Neural cell (in vitro differentiated cells): ENCODE results near the gene PLCB1.

ENCODE experiments used
- CTCF ChIP-seq: fragments of 450-650 bp; IDR thresholded peaks from 2 replicates; pipeline ENCODE4 v1.5.1; 2014; ENCODE audit warnings: antibody characterized with exemption, mild to moderate bottlenecking, moderate library complexity; ENCODE audit not compliant: poor library complexity, severe bottlenecking
- EP300 ChIP-seq: fragments of 450-650 bp; conservative IDR thresholded peaks from 2 replicates; pipeline ENCODE4 v1.6.1; 2014; ENCODE audit warnings: antibody characterized with exemption, mild to moderate bottlenecking, moderate library complexity; ENCODE audit not compliant: poor library complexity, severe bottlenecking
- EZH2 ChIP-seq: fragments of 200-600, 300-800 bp; shearing (Covaris generic), sonication (generic); IDR thresholded peaks from 2 replicates; pipeline ENCODE4 v1.6.1; 2014; ENCODE audit warnings: antibody characterized with exemption, low read length, borderline replicate concordance, mild to moderate bottlenecking; ENCODE audit not compliant: insufficient read depth, poor library complexity, severe bottlenecking
- POLR2AphosphoS5 ChIP-seq: IDR thresholded peaks from 2 replicates; pipeline ENCODE4 v1.6.1; 2012
- RAD21 ChIP-seq: fragments of 450-650 bp; conservative IDR thresholded peaks from 2 replicates; pipeline ENCODE4 v1.6.1; 2014; ENCODE audit warnings: antibody characterized with exemption, mild to moderate bottlenecking, moderate library complexity
- REST ChIP-seq: IDR thresholded peaks from 2 replicates; pipeline ENCODE4 v1.6.1; 2012; ENCODE audit warnings: borderline replicate concordance
- SMC3 ChIP-seq: fragments of 450-650 bp; conservative IDR thresholded peaks from 2 replicates; pipeline ENCODE4 v1.6.1; 2014; ENCODE audit warnings: antibody characterized with exemption, mild to moderate bottlenecking, moderate library complexity; ENCODE audit not compliant: poor library complexity
- TAF1 ChIP-seq: IDR thresholded peaks from 2 replicates; pipeline ENCODE4 v1.6.1; 2012; ENCODE audit warnings: low read depth

- TF ChIP-seq REST (no peak), EP300 (no peak), CTCF (no peak), EZH2 (no peak), RAD21 (no peak), POLR2AphosphoS5 (no peak), TAF1 (no peak), SMC3 (no peak)
Observed at GRCh38 chr20:8225658-8226057, 93.6 kb downstream of the PLCB1 start.
